Measurements from ENCODE around the gene CENPX. TPM values are rescaled to one million over a fixed set of nuclear protein-coding genes. Genes with fewer than 3 reads are reported as not detected.

Gene CENPX
- total and polyA plus RNA-seq, 5 donors from 2014 or later = 31.4 to 66.4 (median 64.9) TPM

GRCh38 chr17:82029990-82030469 lies 7.4 kb upstream of the CENPX start:
- DNase-seq = peak in 1 of 3 donors; percentile 21

DNA sequence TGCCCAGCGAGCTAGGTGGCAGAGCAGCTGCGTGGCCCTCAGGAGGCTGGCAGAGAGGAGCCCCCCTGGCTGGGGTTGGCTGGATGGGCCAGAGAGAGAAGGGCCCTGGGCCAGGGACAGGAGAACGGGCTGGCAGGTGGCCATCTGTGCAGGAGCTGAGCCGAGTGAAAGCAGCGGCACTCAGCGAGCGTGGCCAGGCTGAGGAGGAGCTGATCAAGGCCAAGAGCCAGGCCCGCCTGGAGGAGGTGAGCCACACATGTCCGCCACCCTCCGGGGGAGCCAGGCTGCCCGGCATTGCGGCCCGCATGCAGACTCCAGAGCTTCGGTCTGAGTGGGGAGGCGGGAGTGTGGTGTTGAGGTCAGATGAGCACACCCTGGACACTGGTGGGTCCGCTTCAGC lies 6.7 kb upstream of the CENPX start:
- Mint-ChIP-seq H3K4me3 (peak overlapping the region in 2 of 4 donors; percentile 62 to 74), H3K27ac (no peak overlapping the region), H3K4me1 (peaks cover 0 to 14% (median 0%) of the 10 kb centered on the region in 4 donors), H3K36me3 (no peaks in the 10 kb centered on the region), H3K9me3 (no peaks in the 10 kb centered on the region), H3K27me3 (no peaks in the 10 kb centered on the region)
- no peak for ATAC-seq (ENCODE audit: low read depth in 2 of 2)
- no peak for DNase-seq
- Histone ChIP-seq H3K9me3 (ENCODE audit: control insufficient read depth in 2 of 2, low read length in 2 of 2) (no peaks in the 10 kb centered on the region), H3K27me3 (ENCODE audit: control insufficient read depth, insufficient read depth, low read length) (no peaks in the 10 kb centered on the region), H3K4me3 (ENCODE audit: low read depth, low read length) (no peak overlapping the region), H3K27ac (ENCODE audit: insufficient read depth, low read length, poor library complexity, severe bottlenecking) (no peak overlapping the region), H3K4me1 (ENCODE audit: control insufficient read depth, insufficient read depth, low read length, poor library complexity, severe bottlenecking) (peaks cover 23% of the 10 kb centered on the region), H3K36me3 (ENCODE audit: control insufficient read depth, insufficient read depth, low read length) (no peaks in the 10 kb centered on the region)

More at GRCh38 chr17:82029990-82030469, 7.4 kb upstream of the CENPX start:
- Histone ChIP-seq H3K4me1 (ENCODE audit: control insufficient read depth, insufficient read depth, low read length, poor library complexity, severe bottlenecking) (peaks cover 20% of the 10 kb centered on the region), H3K27me3 (ENCODE audit: control insufficient read depth, insufficient read depth, low read length) (no peaks in the 10 kb centered on the region), H3K27ac (ENCODE audit: insufficient read depth, low read length, poor library complexity, severe bottlenecking) (no peak overlapping the region), H3K36me3 (ENCODE audit: control insufficient read depth, insufficient read depth, low read length) (no peaks in the 10 kb centered on the region), H3K9me3 (ENCODE audit: control insufficient read depth in 2 of 2, low read length in 2 of 2) (no peaks in the 10 kb centered on the region), H3K4me3 (ENCODE audit: low read depth, low read length) (no peak overlapping the region)
- Mint-ChIP-seq H3K4me1 (peaks cover 0 to 17% (median 2%) of the 10 kb centered on the region in 4 donors), H3K27ac (no peak overlapping the region), H3K36me3 (peaks cover 2% of the 10 kb centered on the region), H3K4me3 (peak overlapping the region in 3 of 4 donors; percentile 62 to 91 (median 74)), H3K9me3 (no peaks in the 10 kb centered on the region), H3K27me3 (no peaks in the 10 kb centered on the region)
- ATAC-seq (ENCODE audit: low read depth in 2 of 2) = no peak

DNA sequence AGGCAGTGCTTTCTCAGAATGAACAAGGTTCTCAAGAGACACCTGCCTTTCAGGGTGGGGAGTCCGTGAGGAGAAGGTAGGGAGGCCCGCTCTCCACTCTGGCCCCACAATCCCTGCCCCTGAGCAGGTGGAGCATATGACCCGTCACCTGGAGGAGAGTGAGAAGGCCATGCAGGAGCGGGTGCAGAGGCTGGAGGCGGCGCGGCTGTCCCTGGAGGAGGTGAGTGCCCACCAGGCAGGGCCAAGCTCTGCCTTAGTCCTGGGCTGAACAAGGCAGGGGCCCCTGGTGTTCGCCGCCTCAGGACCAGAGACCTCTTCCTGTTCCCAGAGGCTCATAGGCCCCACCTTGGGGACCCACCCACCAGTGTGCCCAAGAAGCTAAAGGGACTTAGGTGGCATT lies 6.3 kb upstream of the CENPX start:
- no peaks in the 10 kb centered on the region for H3K9me3 Mint-ChIP-seq
- no peak for ATAC-seq (ENCODE audit: low read depth in 2 of 2)
- H3K4me3 Mint-ChIP-seq = no peak overlapping the region

GRCh38 chr17:82028246-82028645 lies 5.6 kb upstream of the CENPX start:
- no peaks in the 10 kb centered on the region for H3K27me3 Mint-ChIP-seq
- H3K4me1 Mint-ChIP-seq = peaks cover 0 to 21% (median 0%) of the 10 kb centered on the region in 4 donors
- H3K36me3 Mint-ChIP-seq = no peaks in the 10 kb centered on the region
- H3K9me3 Mint-ChIP-seq = no peaks in the 10 kb centered on the region
- no peak for DNase-seq
- no peaks in the 10 kb centered on the region for H3K36me3 ChIP-seq (ENCODE audit: control insufficient read depth, insufficient read depth, low read length)
- H3K4me3 ChIP-seq (ENCODE audit: low read depth, low read length) = no peak overlapping the region
- H3K27me3 ChIP-seq (ENCODE audit: control insufficient read depth, insufficient read depth, low read length) = no peaks in the 10 kb centered on the region
- no peak overlapping the region for H3K27ac ChIP-seq (ENCODE audit: insufficient read depth, low read length, poor library complexity, severe bottlenecking)
- peaks cover 34% of the 10 kb centered on the region for H3K4me1 ChIP-seq (ENCODE audit: control insufficient read depth, insufficient read depth, low read length, poor library complexity, severe bottlenecking)
- H3K4me3 Mint-ChIP-seq = no peak overlapping the region
- no peaks in the 10 kb centered on the region for H3K9me3 ChIP-seq (ENCODE audit: control insufficient read depth in 2 of 2, low read length in 2 of 2)
- H3K27ac Mint-ChIP-seq = no peak overlapping the region
- ATAC-seq (ENCODE audit: low read depth in 2 of 2) = no peak

More for the DNA sequence above, 6.3 kb upstream of the CENPX start:
- no peaks in the 10 kb centered on the region for H3K36me3 Mint-ChIP-seq
- Histone ChIP-seq H3K27me3 (ENCODE audit: control insufficient read depth, insufficient read depth, low read length) (no peaks in the 10 kb centered on the region), H3K4me1 (ENCODE audit: control insufficient read depth, insufficient read depth, low read length, poor library complexity, severe bottlenecking) (peaks cover 28% of the 10 kb centered on the region), H3K9me3 (ENCODE audit: control insufficient read depth in 2 of 2, low read length in 2 of 2) (no peaks in the 10 kb centered on the region), H3K4me3 (ENCODE audit: low read depth, low read length) (no peak overlapping the region), H3K27ac (ENCODE audit: insufficient read depth, low read length, poor library complexity, severe bottlenecking) (no peak overlapping the region), H3K36me3 (ENCODE audit: control insufficient read depth, insufficient read depth, low read length) (no peaks in the 10 kb centered on the region)
- H3K27ac Mint-ChIP-seq = no peak overlapping the region
- peaks cover 0 to 18% (median 0%) of the 10 kb centered on the region in 4 donors for H3K4me1 Mint-ChIP-seq
- DNase-seq = no peak
- H3K27me3 Mint-ChIP-seq = no peaks in the 10 kb centered on the region

- no peaks in the 10 kb centered on the region for H3K9me3 Mint-ChIP-seq
- DNase-seq (no peak), ATAC-seq (ENCODE audit: low read depth in 2 of 2) (no peak)
- H3K27ac Mint-ChIP-seq = no peak overlapping the region
- H3K27me3 ChIP-seq (ENCODE audit: control insufficient read depth, insufficient read depth, low read length) = no peaks in the 10 kb centered on the region
- no peaks in the 10 kb centered on the region for H3K27me3 Mint-ChIP-seq
- no peak overlapping the region for H3K4me3 ChIP-seq (ENCODE audit: low read depth, low read length)
- peak overlapping the region in 1 of 4 donors; percentile 73 for H3K4me3 Mint-ChIP-seq
- H3K9me3 ChIP-seq (ENCODE audit: control insufficient read depth in 2 of 2, low read length in 2 of 2) = no peaks in the 10 kb centered on the region
- H3K4me1 Mint-ChIP-seq = peaks cover 0 to 36% (median 8%) of the 10 kb centered on the region in 4 donors
- H3K27ac ChIP-seq (ENCODE audit: insufficient read depth, low read length, poor library complexity, severe bottlenecking) = no peak overlapping the region
- peaks cover 39% of the 10 kb centered on the region for H3K4me1 ChIP-seq (ENCODE audit: control insufficient read depth, insufficient read depth, low read length, poor library complexity, severe bottlenecking)
- H3K36me3 ChIP-seq (ENCODE audit: control insufficient read depth, insufficient read depth, low read length) = no peaks in the 10 kb centered on the region
- H3K36me3 Mint-ChIP-seq = no peaks in the 10 kb centered on the region
Measured at GRCh38 chr17:82025401-82026107, 2.9 kb upstream of the CENPX start.

DNA sequence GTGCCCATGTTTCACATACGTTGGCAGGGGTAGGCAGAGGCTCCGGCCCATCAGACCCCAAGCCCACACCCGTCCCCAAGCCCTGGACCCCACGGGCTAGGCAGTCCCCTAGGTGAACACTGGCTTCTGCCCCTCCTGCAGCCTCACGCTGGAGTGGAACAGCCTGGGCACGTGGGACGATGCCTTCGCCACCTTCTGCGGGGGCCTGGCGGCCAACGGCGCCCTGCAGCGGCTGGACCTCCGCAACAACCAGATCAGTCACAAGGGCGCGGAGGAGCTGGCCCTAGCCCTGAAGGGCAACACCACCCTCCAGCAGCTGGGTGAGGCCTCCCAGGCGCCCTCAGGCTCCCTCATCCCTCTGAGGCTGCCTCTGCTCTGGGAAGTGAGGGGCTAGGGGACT lies 2.2 kb upstream of the CENPX start:
- H3K4me1 Mint-ChIP-seq = peaks cover 0 to 38% (median 8%) of the 10 kb centered on the region in 4 donors
- no peaks in the 10 kb centered on the region for H3K27me3 ChIP-seq (ENCODE audit: control insufficient read depth, insufficient read depth, low read length)
- H3K4me3 Mint-ChIP-seq = no peak overlapping the region
- H3K9me3 ChIP-seq (ENCODE audit: control insufficient read depth in 2 of 2, low read length in 2 of 2) = no peaks in the 10 kb centered on the region
- no peaks in the 10 kb centered on the region for H3K36me3 Mint-ChIP-seq
- no peak for DNase-seq
- H3K36me3 ChIP-seq (ENCODE audit: control insufficient read depth, insufficient read depth, low read length) = no peaks in the 10 kb centered on the region
- H3K4me1 ChIP-seq (ENCODE audit: control insufficient read depth, insufficient read depth, low read length, poor library complexity, severe bottlenecking) = peaks cover 33% of the 10 kb centered on the region
- no peak for ATAC-seq (ENCODE audit: low read depth in 2 of 2)
- no peaks in the 10 kb centered on the region for H3K27me3 Mint-ChIP-seq
- H3K9me3 Mint-ChIP-seq = no peaks in the 10 kb centered on the region
- H3K27ac ChIP-seq (ENCODE audit: insufficient read depth, low read length, poor library complexity, severe bottlenecking) = no peak overlapping the region
- no peak overlapping the region for H3K4me3 ChIP-seq (ENCODE audit: low read depth, low read length)
- H3K27ac Mint-ChIP-seq = no peak overlapping the region

GRCh38 chr17:82023447-82024241 lies 966 bp upstream of the CENPX start:
- peak in 1 of 3 donors; percentile 44 for DNase-seq
- peak overlapping the region; percentile 82 to 92 (median 83) for H3K4me3 Mint-ChIP-seq
- no peaks in the 10 kb centered on the region for H3K27me3 Mint-ChIP-seq
- H3K27me3 ChIP-seq (ENCODE audit: control insufficient read depth, insufficient read depth, low read length) = no peaks in the 10 kb centered on the region
- no peak overlapping the region for H3K27ac ChIP-seq (ENCODE audit: insufficient read depth, low read length, poor library complexity, severe bottlenecking)
- ATAC-seq (ENCODE audit: low read depth in 2 of 2) = no peak
- H3K9me3 Mint-ChIP-seq = no peaks in the 10 kb centered on the region
- no peaks in the 10 kb centered on the region for H3K36me3 ChIP-seq (ENCODE audit: control insufficient read depth, insufficient read depth, low read length)
- H3K4me1 Mint-ChIP-seq = peaks cover 0 to 33% (median 8%) of the 10 kb centered on the region in 4 donors
- no peaks in the 10 kb centered on the region for H3K9me3 ChIP-seq (ENCODE audit: control insufficient read depth in 2 of 2, low read length in 2 of 2)
- no peak overlapping the region for H3K27ac Mint-ChIP-seq
- no peaks in the 10 kb centered on the region for H3K36me3 Mint-ChIP-seq
- H3K4me3 ChIP-seq (ENCODE audit: low read depth, low read length) = peak overlapping the region; percentile 32
- peaks cover 31% of the 10 kb centered on the region for H3K4me1 ChIP-seq (ENCODE audit: control insufficient read depth, insufficient read depth, low read length, poor library complexity, severe bottlenecking)

Measured in CD4-positive, CD25-positive, alpha-beta regulatory T cell (primary cell).